GM19240 (cell line): ENCODE measurements around the gene ORC6.

Source experiments
- DNase-seq: peaks from one replicate; pipeline ENCODE4 v3.0.0; 2011; ENCODE audit warnings: low spot score; ENCODE audit not compliant: insufficient read length

ORC6 gene

DNA sequence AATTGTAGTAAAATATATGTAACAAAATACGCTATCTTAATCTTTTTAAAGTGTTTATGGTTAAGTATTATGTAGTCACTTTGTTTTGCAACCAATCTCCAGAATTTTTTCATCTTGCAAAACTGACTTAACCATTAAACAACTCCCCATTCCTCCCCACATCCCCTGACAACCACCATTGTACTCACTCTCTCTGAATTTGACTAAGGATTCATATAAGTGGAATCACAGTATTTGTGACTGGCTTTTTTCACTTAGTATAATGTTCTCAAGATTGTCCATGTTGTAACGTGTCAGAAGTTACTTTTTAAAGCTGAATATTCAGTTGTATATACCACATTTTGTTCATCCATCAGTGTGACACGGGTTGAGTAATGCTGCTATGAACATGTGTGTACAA is 10.6 kb downstream of the ORC6 start:
- DNase-seq = no peak

DNA sequence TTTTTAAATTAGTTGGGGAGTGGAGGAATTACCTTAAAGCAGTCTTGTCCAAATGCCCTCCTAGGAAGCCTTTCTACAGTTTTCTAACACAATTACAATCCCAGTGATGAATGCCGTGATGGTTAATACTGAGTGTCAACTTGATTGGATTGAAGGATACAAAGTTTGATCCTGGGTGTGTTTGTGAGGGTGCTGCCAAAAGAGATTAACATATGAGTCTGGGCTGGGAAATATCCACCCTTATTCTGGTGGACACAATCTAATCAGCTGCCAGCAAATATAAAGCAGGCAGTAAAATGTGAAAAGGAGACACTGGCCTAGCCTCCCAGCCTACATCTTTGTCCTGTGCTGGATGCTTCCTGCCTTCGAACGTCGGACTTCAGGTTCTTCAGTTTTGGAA is 12.2 kb downstream of the ORC6 start:
- DNase-seq = no peak

DNA sequence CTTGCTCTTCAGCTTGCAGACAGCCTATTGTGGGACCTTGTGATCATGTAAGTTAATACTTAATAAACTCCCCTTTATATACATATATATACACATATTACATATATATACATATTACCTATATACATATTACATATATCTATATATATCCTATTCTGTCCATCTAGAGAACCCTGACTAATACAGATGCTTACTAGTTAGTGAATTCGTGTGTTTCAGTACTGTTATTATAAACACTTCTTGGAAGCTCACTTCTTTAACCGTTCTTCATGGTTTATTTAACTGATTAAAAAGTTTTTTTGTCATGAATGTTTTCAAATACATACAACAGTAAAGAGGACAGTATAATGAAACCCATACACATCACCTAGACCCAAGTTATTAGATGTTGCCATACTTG is 12.6 kb downstream of the ORC6 start:
- no peak for DNase-seq

DNA sequence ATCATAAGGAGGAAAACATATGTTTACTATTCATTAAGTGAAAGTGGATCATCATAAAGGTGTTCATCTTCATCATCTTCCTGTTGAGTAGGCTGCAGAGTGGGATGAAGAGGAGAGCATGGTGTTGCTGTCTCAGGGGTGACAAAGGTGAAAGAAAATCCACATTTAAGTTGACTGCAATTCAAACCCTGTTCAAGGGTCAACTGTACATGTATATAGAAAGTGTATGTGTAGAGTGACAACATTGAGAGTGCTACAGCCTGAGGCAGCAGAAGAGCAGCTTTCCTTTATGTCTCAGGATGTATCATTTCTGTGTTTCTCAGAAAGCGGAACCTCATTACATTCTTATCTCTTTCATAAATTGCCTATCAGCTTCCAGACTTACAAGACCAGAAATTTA is 17.2 kb downstream of the ORC6 start:
- DNase-seq = no peak

DNA sequence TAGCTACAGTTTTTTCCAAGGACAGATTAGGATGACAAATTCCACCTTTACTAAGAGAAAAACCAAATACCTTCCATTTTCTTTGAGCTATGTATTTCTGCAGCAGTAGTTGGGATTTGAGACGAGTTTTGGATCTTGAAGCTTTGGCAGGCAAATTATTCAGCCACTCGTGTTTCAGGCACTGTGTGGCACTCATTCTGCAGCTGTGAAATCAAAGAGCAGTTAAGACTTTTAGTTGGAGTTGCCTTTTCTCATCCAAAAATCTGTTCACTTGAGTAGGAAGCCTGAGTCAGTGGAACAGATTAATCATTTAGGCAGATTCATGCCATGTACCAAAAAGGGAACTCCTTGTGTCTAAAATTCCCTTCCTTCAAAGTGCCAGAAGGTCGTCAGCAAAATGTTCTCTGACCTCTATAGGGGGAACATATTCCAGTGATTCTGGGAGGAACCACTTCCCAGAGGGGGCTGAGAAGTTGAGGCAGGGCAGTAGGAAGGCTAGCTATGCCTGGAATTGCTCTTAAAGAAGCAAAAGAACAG is 20.1 kb downstream of the ORC6 start:
- no peak for DNase-seq

DNA sequence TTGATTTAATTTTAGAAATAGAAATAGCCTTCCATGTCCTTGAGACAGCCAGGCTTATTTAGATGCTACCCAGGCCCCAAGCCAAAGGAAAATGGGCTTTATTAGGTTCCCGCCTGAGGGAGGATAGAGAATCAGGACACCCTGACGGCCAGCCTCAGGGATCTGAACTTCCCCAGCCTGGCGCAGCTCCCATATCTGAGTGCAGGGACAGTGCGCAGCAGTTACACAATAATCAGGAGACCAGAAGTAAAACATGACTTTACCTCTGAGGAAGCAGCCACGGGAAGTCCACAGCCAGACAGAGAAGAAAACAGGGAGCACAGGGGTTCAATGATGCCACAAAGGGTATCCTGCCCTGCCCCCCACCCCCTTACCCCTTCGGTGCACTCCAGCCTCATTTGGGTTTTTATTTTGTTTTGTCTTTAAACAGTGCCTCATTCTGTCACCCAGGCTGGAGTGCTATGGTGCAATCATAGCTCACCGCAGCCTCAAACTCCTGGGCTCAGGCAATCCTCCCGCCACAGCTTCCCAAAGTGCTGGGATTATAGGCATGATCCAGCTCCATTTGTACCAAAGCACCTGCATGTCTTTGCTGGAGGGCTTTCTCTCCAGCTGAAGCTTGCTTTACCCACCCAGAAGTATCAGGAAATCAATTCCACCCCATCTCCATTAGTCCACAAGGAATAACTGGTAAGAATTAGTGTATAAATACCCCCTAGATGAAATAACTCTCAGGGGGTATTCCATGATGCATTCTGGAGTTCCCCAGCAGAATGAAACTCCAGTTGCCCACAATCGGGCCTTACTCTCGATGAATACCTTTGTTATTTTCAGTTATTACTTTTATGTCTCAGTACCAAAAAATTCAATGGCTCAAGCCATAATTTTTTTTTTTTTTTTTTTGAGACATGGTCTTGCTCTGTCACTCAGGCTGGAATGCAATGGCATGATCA is 21.9 kb downstream of the ORC6 start:
- DNase-seq = no peak

DNA sequence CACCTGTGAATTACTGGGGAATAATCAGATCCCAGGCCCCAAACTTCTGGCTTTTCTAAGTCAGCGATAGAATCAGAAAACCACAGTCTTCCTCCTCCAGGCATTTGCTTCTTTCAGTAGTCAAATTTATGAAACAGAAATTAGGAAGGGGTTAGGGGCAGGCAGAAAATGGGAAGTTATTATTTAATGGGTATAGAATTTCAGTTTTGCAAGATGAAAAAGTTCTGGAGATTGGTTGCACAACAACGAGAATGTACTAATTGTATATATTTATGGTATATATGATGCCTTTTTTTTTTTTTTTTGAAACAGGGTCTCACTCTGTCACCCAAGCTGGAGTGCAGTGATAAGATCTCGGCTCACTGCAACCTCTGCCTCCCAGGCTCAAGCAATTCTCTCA is 23.5 kb downstream of the ORC6 start:
- DNase-seq = no peak

DNA sequence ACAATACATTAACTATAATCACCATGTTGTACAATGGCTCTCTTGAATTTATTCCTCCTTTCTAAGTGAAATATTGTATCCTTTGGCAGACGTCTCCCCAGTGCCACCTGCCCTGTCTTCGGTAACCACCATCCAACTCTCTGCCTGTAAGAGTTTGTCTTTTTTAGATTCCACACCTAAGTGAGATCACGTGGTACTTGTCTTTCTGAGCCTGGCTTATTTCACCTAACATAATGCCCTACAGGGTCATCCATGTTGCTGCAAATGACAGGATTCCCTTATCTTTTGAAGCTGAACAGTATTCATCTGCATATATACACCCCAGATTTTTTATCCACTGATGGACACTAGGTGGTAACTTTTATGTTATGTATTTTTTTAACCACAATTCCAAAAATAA is 24.2 kb downstream of the ORC6 start:
- no peak for DNase-seq

DNA sequence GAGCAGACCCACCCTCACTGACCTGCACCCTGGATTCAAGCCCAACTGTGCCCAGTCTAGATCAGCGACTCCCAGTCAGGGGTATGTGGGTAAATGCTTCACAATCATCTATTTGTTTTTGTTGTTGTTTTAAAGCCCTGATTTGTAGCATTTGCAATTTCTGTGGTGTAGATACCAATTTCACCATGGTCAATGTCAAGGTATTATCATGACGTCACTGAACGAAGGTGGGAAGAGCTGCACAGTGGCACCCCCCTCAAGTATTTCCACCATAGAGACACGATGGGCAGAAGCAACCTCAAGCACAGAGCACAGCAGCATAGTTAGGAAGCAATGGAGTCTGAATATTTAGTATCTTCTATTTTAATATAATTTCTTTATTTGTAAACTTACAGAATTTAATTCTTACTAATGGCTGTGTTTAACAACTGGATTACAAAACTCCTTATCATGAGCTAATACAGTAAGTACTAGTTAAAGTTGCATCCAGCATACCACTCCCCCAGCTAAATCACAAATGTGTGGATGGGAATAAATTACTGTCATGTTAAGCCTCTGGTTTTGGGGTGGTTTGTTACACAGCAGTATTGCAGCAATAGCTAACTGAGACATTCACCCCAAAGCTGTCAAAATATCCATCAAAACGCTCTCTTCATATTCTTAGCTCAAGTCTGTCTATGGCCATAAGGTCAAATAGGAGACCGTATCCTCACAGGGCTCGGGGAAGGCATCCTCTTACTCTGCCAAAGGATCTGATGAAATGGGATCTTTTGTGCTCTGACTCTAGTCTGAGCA is 25.5 kb downstream of the ORC6 start:
- DNase-seq = no peak

DNA sequence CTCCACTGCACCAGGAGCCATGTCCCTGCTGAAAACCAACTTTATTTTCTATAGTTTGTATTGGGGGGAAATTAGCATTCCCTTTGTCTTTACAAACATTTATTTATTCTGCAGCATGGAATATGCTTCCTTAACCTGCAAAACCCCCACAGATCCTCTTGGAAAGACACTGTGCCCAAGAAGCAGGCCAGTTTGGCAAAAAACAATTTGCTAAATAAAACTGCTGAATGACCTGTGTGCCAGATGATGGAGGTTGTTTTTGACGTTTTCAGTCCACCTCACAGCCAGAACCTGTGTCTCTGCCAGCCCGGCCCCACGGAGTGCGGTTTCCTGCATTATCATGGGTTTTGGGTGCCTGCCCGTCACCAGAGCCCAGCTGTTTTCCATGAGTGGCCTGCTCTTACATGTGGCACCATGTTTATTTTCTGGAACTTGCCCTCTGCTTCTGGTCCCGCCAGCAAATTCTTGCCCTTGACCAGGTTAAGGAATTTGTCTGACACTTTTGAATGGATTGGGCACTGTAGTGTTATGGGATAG is 26.4 kb downstream of the ORC6 start:
- no peak for DNase-seq

DNA sequence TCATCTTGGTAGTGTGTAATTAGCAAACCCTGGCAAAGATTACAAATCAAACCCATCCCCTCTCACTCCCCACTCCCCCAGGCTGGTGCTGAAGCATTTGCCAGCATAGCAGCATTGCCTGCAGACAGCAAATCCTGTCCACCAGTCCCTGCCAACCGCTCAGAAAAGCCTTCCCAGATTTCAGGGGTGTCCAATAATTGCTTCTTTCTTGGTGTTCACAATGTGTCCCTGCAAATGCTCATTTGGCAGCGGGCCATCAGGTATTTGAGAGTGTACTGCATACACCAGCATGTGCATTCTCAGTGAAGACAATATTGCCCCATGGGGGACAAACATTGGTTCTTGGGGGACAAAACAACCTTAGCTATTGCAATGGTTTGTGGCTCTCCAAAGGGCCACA is 28.2 kb downstream of the ORC6 start:
- DNase-seq = no peak

DNA sequence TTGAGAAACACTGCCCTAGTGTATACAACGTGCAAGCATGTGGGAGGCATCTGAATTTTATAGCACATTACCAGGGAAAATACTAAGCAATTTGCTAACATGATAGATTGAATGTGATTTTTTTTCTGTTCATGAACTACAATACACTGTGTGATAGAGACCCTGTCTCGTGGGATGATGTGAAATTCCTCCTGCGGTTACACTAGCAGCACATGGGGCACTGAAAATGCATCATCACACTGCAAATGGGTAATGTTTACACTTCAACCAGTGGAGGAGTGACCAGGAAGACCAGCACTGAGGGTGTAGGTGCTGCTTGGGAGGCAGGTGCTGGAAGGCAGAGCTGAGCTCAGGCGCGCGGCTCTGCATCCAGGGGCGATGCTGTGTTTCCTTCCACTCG is 28.8 kb downstream of the ORC6 start:
- no peak for DNase-seq

DNA sequence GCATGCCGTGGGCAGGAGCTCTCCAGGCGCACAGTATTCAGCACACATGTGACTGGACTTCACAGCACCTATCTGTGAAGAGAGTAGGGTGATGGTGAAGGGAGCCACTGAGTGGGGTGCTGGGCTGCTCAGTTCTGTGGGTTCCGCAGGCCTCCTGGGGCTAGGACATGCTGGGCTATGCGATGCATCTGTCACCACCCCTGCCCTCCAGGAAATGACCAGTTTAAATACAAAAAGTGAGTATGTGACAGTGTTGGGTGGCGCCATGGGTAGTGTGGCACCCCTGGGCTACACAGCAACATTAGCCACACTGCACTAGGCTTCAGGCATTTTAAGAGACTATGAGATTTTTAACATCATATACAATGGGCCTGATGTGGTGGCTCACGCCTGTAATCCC is 30.1 kb downstream of the ORC6 start:
- DNase-seq = no peak

DNA sequence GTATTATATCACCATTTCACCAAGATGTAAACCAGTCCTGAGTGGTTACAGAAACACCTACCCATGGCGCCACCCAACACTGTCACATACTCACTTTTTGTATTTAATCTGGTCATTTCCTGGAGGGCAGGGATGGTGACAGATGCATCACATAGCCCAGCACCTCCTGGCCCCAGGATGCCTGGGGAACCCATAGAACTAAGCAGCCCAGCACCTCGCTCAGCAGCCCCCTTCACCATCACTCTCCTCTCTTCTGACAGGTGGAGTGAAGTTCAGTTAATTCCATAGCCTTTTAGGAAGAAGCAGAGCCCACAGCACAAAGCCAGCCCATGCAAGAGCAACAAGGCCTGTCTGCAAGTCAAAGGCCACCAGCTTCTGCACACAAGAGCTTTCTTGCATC is 31.2 kb downstream of the ORC6 start:
- DNase-seq = no peak

DNA sequence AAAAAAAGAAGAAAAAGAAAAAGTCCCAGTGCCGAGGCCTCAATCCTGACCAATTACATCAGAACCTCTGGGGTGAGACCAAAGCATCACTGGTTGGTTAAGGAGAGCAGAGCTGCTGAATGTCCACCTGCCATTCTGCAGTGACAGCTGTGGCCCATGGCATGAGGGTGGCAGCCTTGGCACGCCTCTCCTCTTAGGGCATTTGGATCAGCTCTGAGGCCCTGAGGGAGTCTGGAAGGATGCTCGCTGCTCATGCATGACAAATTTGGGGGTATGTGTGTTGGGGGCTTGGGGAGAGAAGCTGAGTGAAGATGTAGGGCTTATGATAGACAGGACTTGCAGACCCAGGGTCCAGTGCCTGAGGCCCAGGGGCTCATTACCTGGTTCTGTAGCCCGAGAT is 32.4 kb downstream of the ORC6 start:
- no peak for DNase-seq

DNA sequence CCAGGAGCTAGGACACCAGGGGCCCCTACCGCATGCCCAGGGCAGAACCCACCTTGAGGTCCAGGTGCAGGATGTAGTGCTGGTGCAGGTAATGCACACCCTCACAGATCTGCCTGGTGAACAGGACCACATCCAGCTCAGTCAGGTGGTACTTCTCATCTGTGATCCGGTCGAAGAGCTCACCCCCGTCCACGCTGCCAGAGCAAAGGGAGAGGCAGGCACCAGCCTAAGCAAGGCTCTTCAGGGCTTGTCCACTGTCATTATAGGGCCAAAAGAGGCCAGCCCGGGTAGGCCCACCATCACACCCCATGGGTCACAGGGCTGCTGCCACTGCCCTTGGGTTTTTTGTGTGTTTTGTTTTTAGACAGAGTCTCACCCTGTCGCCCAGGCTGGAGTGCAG is 37.7 kb downstream of the ORC6 start:
- no peak for DNase-seq

DNA sequence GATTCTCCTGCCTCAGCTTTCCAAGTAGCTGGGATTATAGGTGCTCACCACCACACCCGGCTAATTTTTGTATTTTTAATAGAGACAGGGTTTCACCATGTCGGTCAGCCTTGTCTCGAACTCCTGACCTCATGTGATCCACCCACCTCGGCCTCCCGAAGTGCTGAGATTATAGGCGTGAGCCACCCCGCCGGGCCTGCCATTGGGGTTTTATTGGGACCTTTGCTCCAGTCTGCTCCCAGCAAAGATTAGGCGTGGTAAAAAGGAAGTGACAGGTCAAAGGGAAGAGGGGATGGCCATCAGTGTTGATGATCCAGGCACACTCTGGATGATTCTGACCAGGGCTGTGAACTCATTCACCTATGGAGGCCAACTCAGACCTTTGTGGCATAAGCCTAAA is 38.2 kb downstream of the ORC6 start:
- DNase-seq = no peak

DNA sequence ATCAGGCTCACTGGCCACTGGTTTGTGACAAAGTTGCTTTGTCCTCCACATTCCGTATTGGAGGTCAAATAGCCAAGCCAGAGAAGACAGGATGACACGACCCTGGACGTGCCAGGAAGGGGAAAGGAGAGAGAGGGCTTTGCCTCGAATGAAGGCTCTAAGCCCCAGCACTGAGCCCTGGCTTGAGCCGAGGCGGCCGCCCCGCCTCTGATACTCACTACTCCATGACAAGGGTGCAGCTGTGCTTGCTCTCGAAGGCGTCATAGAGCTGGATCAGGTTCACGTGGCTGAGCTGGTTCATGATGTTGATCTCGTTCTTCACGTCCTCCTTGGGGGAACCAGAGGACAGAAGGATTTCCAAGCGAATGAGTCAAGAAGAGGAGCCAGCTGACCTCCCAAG is 39.3 kb downstream of the ORC6 start:
- DNase-seq = no peak

DNA sequence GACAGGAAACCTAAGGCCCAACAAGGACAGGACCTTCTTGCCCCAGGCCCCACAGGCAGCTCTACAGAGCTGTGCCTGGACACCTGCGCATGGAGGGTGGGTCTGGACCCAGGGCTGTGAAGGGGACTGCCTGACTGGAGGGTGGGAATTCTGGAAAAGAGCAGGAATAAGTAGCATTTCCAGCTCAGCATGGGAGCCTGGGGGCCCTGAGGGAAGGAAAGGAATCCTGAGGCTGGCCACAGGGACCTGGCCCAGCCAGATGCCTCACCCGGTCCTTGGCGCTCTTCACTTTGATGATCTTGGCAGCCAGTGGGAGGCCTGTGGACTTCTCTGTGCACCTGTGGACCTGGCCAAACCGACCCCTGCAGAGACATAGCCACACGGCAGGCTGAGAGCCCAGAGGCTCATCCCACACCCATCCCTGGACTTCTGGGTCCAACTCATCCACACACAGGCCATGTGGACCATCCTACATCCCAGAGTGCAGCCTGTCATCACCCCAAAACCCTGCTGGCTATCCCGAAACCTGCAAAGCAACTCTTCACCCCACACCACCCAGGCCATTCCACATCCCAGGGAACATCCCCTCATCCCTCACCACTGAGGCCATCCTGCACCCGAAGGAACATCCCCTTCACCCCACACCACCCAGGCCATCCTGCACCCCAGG is 40.0 kb downstream of the ORC6 start:
- DNase-seq = no peak

DNA sequence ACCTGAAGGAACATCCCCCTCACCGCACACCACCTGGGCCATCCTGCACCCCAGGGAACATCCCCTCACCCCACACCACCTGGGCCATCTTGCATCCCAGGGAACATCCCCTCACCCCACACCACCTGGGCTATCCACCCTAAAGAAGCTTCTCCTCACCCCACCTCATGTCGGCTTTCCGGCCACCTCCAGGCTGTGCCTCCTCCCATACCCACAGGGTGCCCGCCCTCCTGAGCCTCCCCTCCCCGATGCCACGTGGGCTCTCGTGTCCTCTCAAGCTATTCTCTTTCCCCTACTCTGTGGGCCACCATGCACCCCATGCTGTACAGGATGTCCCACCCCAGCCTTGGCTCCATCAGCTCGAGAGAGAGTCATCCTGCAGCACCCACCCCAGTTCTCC is 40.7 kb downstream of the ORC6 start:
- no peak for DNase-seq

DNA sequence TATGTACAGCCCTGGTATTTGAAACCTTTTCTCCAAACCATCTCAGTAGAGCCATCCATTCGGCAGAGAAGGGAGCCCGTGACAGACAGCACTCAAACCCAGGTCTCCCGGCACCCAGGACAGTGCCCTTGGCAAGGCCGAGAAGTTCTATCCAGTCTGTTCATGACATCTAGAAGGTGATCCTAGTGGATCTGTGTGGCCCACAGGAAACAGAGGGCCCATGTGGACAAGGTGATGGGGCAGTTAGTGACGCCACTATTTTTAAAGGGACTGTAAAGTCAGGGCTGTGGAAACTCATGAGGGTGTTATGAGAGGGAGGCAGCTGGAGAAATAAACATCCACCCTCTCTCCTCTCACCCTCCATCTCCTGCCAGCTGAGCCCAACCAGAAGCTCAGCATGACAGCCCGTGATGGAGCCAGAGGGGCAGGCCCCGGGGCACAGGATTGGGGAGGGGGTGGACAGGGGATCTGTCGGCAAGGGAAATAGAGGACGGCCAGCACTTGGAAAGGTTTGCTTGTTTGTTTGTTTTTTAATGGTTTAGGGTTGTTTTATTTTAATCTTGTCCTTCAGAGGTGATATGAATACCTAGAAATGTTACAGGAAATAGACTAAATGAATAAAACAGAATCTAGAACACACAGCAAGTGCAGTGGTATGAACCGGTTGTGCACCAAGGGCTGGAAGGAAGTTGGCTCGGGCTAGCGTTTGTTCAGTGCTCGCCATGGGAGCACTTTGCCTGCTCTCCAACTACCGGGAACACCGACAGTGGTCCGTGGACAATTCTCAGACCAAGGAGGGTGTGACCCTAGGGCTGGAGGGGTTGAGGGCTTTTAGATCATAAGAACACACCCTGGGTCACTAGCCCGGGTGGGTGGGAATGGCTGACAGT is 41.6 kb downstream of the ORC6 start:
- no peak for DNase-seq
